ENCODE data around the gene ANAPC4.

DNA sequence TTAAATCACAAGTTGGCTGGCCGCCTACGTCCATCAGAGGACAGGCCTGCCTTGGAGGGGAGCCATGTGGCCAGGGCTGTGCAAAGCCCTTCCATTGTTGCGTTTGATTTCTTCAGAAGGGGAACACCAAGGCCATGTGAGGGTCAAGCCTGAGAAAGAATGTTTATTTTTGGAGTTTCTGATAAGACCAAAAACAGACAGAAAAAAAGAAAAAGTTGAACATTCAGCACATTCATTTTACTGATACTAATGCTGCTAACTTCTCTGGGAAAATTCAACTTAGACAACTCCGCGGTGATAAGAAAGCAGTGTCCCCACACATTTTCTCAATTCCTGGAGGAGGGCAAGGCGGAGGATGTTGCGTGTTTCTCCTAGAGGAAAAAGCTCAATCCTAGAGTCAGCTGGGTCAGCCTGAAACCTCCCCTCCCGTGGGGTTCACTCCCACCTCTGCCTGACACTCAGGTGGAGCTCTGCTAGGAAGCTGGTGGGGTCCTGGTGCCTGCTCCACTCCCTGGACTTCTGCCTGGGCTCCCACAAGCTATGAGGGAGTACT is 63.5 kb downstream of the ANAPC4 start:
- TF ChIP-seq POLR2A (IDR thresholded peaks at IDR 0.05; ENCODE audit: low read depth, low read length) (no peak), MXI1 (IDR thresholded peaks at IDR 0.05; ENCODE audit: borderline replicate concordance, low read depth, low read length) (no peak)
- TF ChIP-seq, protein P1, sequence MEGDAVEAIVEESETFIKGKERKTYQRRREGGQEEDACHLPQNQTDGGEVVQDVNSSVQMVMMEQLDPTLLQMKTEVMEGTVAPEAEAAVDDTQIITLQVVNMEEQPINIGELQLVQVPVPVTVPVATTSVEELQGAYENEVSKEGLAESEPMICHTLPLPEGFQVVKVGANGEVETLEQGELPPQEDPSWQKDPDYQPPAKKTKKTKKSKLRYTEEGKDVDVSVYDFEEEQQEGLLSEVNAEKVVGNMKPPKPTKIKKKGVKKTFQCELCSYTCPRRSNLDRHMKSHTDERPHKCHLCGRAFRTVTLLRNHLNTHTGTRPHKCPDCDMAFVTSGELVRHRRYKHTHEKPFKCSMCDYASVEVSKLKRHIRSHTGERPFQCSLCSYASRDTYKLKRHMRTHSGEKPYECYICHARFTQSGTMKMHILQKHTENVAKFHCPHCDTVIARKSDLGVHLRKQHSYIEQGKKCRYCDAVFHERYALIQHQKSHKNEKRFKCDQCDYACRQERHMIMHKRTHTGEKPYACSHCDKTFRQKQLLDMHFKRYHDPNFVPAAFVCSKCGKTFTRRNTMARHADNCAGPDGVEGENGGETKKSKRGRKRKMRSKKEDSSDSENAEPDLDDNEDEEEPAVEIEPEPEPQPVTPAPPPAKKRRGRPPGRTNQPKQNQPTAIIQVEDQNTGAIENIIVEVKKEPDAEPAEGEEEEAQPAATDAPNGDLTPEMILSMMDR (conservative IDR thresholded peaks at IDR 0.05; ENCODE audit: low read depth, low read length) = no peak
